ENCODE results near the gene SPZ1. TPM values are rescaled to one million over a fixed set of nuclear protein-coding genes. Genes with fewer than 3 reads are reported as not detected.
A peak's percentile ranks its signal among the peaks of the same experiment; 100 is the strongest.
"Not testable (repeated sequence)": the region's sequence is repeated elsewhere in the genome, so short reads cannot be mapped to it uniquely, and the experiment has no call there.

Gene SPZ1
- not detected in 2 replicates for total RNA-seq

GRCh38 chr5:80319702-80320101 is at the start of gene SPZ1:
SPZ1 (plus strand) TSS chr5:80320002; CDS start chr5:80320216, 214 bp downstream.
- no peak for TF ChIP-seq CTCF (conservative IDR thresholded peaks at IDR 0.05; ENCODE audit: low read depth, low read length)
- H3K4me3 ChIP-seq (ENCODE audit: low read depth, low read length) = no peak within 1 kb of the TSS
- no peak for DNase-seq (ENCODE audit: low read depth)

- DNase-seq (ENCODE audit: low read depth); H3K4me3 ChIP-seq (ENCODE audit: low read depth, low read length): not testable (repeated sequence)
Measured at GRCh38 chr5:80270543-80270942, 49.3 kb upstream of the SPZ1 start.

GRCh38 chr5:80275347-80275746 is 44.5 kb upstream of the SPZ1 start:
- peak; percentile 63 for TF ChIP-seq CTCF (conservative IDR thresholded peaks at IDR 0.05; ENCODE audit: low read depth, low read length)
- H3K4me3 ChIP-seq (ENCODE audit: low read depth, low read length) = no peak overlapping the region
- DNase-seq (ENCODE audit: low read depth) = no peak

GRCh38 chr5:80276186-80276585 is 43.6 kb upstream of the SPZ1 start:
- no peak for DNase-seq (ENCODE audit: low read depth)
- no peak for TF ChIP-seq CTCF (conservative IDR thresholded peaks at IDR 0.05; ENCODE audit: low read depth, low read length)
- H3K4me3 ChIP-seq (ENCODE audit: low read depth, low read length) = no peak overlapping the region

- TF ChIP-seq CTCF (conservative IDR thresholded peaks at IDR 0.05; ENCODE audit: low read depth, low read length) = no peak
Measured at GRCh38 chr5:80277191-80277590, 42.6 kb upstream of the SPZ1 start.

GRCh38 chr5:80282054-80282453 is 37.7 kb upstream of the SPZ1 start:
- H3K4me3 ChIP-seq (ENCODE audit: low read depth, low read length) = no peak overlapping the region
- TF ChIP-seq CTCF (conservative IDR thresholded peaks at IDR 0.05; ENCODE audit: low read depth, low read length) = no peak
- no peak for DNase-seq (ENCODE audit: low read depth)

More at GRCh38 chr5:80277191-80277590, 42.6 kb upstream of the SPZ1 start:
- no peak for DNase-seq (ENCODE audit: low read depth)
- no peak overlapping the region for H3K4me3 ChIP-seq (ENCODE audit: low read depth, low read length)

- TF ChIP-seq CTCF (conservative IDR thresholded peaks at IDR 0.05; ENCODE audit: low read depth, low read length) = no peak
- DNase-seq (ENCODE audit: low read depth) = no peak
- no peak overlapping the region for H3K4me3 ChIP-seq (ENCODE audit: low read depth, low read length)
Measured at GRCh38 chr5:80283360-80283759, 36.4 kb upstream of the SPZ1 start.

GRCh38 chr5:80284720-80285119 is 35.1 kb upstream of the SPZ1 start:
- H3K4me3 ChIP-seq (ENCODE audit: low read depth, low read length) = no peak overlapping the region
- DNase-seq (ENCODE audit: low read depth) = no peak
- no peak for TF ChIP-seq CTCF (conservative IDR thresholded peaks at IDR 0.05; ENCODE audit: low read depth, low read length)

All from epithelial cell of proximal tubule (primary cell).